ENCODE measurements around the gene POMGNT1. TPM values are rescaled to one million over a fixed set of nuclear protein-coding genes. Genes with fewer than 3 reads are reported as not detected.

POMGNT1 gene
- polyA plus RNA-seq, 2 of the 4 experiments (the other 2 are of a cell fraction), result 33.1 to 33.5 TPM

GRCh38 chr1:46166521-46167462 lies 31.4 kb downstream of the POMGNT1 start:
- DNase-seq (ENCODE audit: low read depth in 1 of 2, low spot score in 1 of 2), result no peak
- Histone ChIP-seq H3K4me1 (no peaks in the 10 kb centered on the region), H3K4me2 (no peak overlapping the region), H3K9me3 (no peaks in the 10 kb centered on the region), H3K4me3 (no peak overlapping the region), H3K27ac (no peak overlapping the region)
- FAIRE-seq, result no peak
- TF ChIP-seq JUN (IDR thresholded peaks at IDR 0.05) (no peak), PHF8 (IDR thresholded peaks at IDR 0.05; ENCODE audit: borderline replicate concordance, low read depth) (no peak), MYC (IDR thresholded peaks at IDR 0.05; ENCODE audit: borderline replicate concordance, low read length) (no peak), RAD21 (conservative IDR thresholded peaks at IDR 0.05 in 1 of 2, IDR thresholded peaks at IDR 0.05 in 1 of 2) (no peak), EHF (CRISPR knock-in tag; IDR thresholded peaks at IDR 0.05) (no peak), CEBPB (IDR thresholded peaks at IDR 0.05) (no peak), FOSB (CRISPR knock-in tag; IDR thresholded peaks at IDR 0.05) (no peak), EP300 (IDR thresholded peaks at IDR 0.05) (no peak), ZC3H11A (IDR thresholded peaks at IDR 0.05) (no peak), POLR2AphosphoS2 (conservative IDR thresholded peaks at IDR 0.05; ENCODE audit: low read length) (no peak), E2F6 (IDR thresholded peaks at IDR 0.05; ENCODE audit: borderline replicate concordance, low read depth) (no peak), EHMT2 (IDR thresholded peaks at IDR 0.05; ENCODE audit: low read depth) (no peak), USF2 (IDR thresholded peaks at IDR 0.05) (no peak), REST (IDR thresholded peaks at IDR 0.05) (no peak), HEYL (CRISPR knock-in tag; IDR thresholded peaks at IDR 0.05) (no peak), RFX5 (IDR thresholded peaks at IDR 0.05) (no peak)
- ChIA-PET POLR2A (no interaction called here), CTCF (interaction anchor here (0.9 kb wide), 1 partner anchor 128 kb away, joined by 3 read pairs; no protein-coding TSS in a partner anchor)
- 82% methylated on average over 45 of the region's 47 CpGs for WGBS (ENCODE audit: missing lambda C conversion rate)
- no peak for ATAC-seq

- 52% methylated on average over 1 of the region's 1 CpG for WGBS (ENCODE audit: missing lambda C conversion rate)
- POLR2A ChIA-PET, result no interaction called here
- FAIRE-seq (no peak), DNase-seq (ENCODE audit: low read depth in 1 of 2, low spot score in 1 of 2) (no peak), ATAC-seq (no peak)
- no peak overlapping the region for H3K27ac ChIP-seq
- H3K9me3 ChIP-seq, result no peaks in the 10 kb centered on the region
- no peak overlapping the region for H3K4me3 ChIP-seq
- CTCF ChIA-PET, result no interaction called here
- H3K4me1 ChIP-seq, result no peaks in the 10 kb centered on the region
- H3K4me2 ChIP-seq, result no peak overlapping the region
- TF ChIP-seq EHMT2 (IDR thresholded peaks at IDR 0.05; ENCODE audit: low read depth) (no peak), HOXA7 (CRISPR knock-in tag; IDR thresholded peaks at IDR 0.05) (no peak), USF2 (IDR thresholded peaks at IDR 0.05) (no peak), RAD21 (conservative IDR thresholded peaks at IDR 0.05 in 1 of 2, IDR thresholded peaks at IDR 0.05 in 1 of 2) (no peak), SREBF2 (IDR thresholded peaks at IDR 0.05) (no peak), BHLHE40 (IDR thresholded peaks at IDR 0.05; ENCODE audit: low read depth, low read length) (no peak), CEBPB (IDR thresholded peaks at IDR 0.05) (no peak), PHF8 (IDR thresholded peaks at IDR 0.05; ENCODE audit: borderline replicate concordance, low read depth) (no peak), ZFP36 (IDR thresholded peaks at IDR 0.05; ENCODE audit: borderline replicate concordance, partially characterized antibody) (no peak), NFE2L2 (conservative IDR thresholded peaks at IDR 0.05; ENCODE audit: low read length) (no peak), KDM5A (IDR thresholded peaks at IDR 0.05) (no peak), JUN (IDR thresholded peaks at IDR 0.05) (no peak), MAZ (IDR thresholded peaks at IDR 0.05; ENCODE audit: borderline replicate concordance, low read depth, low read length) (no peak), REST (IDR thresholded peaks at IDR 0.05) (no peak), TFCP2L1 (CRISPR knock-in tag; IDR thresholded peaks at IDR 0.05) (no peak), MYC (IDR thresholded peaks at IDR 0.05; ENCODE audit: borderline replicate concordance, low read length) (no peak)
Measured at GRCh38 chr1:46160212-46160611, 38.0 kb downstream of the POMGNT1 start.
